Activated CD4-positive, alpha-beta T cell treated with anti-CD3 and anti-CD28 coated beads, Interleukin-2, amount 50 U/mL, for 4 hours (primary cell): ENCODE results near the gene RASL11A.
"Not testable (repeated sequence)": the region's sequence is repeated elsewhere in the genome, so short reads cannot be mapped to it uniquely, and the experiment has no call there.

Experiments used
- DNase-seq, 2 experiments: peaks; one replicate each; pipeline ENCODE4 v3.0.0-alpha.2; 2020

The RASL11A gene

DNA sequence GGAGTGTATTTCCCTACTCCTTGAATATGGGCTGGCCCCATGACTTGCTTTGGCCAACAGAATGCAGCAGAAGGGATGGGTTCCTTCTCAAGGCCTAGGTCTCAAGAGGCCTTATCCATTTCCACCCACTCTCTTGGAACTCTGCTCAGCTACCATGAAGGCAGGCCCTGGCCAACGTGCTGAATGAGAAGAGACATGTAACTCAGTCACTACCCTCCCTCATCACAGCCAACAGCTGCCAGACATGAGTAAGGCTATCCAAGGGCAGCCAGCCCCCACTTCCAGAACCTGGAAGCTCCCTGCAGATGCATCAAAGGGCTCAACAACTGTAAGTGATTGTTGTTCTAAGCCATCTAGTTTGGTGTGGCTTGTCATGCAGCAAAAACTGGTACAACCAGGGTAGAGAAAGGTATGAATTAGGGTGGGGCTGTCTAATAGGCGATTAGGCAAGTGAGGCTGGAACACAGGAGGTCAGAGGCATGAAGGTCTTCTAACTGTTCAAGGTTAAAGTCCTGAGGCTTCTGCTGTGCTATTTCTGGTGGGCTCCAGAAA, 1.4 kb upstream of the RASL11A start:
- no peak for DNase-seq

DNA sequence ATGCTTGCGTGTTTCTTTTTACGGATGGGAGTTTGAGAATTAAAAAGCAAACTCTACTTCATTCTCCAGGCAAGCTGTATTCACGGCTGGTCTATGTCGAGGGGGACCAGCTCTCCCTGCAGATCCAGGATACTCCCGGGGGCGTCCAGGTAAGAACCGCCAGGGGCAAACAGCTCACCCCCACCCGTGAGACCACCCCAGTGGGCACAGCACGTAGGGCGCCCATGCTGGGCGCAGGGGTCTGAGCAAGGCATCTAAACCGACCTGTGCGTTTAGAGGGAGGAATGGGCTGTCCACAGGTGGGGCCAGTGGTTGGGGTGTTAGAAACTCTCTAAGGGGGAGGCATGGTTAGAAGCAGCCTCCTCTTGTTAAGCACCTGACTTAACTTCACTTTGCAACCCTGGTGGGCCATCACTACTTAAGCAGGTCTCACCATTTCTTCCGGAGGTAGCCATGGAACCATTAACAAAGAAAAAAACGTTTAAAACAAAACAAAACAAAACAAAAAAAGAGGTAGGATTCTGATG, 1.0 kb downstream of the RASL11A start:
- no peak for DNase-seq

DNA sequence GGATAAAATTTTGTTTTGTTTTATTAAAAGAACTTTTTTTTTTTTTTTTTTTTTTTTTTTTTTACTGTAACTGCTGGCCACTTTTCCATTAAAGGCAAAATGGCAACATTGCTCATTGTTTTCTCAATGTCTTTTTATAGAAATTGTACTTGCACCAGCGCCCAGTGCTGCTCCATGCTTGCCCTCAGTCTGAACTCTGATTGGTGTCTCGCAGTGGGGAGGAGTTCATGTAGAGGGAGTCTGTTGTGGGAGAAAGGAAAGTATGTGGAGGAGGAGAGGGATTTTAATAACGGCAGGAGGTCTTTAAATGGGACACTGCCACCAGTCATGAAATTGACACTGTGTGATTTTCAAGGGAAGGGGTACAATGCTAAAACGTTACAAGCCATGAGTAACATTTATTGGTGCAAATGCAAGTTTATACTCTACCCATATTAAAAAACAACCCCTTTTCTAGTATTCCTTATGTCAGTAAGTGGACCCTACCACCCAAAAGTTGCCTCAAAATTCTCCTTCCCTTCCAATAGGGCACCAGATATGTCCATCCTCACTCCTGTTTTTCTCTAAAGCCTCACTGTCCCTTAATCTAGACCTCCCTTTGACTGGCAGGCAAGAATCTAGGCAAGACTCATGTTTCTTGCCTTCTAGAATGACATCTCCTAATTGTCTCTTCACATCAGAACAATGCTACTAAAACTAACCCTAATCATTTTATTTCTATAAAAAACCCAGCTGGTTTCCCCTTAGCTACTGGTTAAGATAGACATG, 3.2 kb downstream of the RASL11A start:
- DNase-seq = no peak

DNA sequence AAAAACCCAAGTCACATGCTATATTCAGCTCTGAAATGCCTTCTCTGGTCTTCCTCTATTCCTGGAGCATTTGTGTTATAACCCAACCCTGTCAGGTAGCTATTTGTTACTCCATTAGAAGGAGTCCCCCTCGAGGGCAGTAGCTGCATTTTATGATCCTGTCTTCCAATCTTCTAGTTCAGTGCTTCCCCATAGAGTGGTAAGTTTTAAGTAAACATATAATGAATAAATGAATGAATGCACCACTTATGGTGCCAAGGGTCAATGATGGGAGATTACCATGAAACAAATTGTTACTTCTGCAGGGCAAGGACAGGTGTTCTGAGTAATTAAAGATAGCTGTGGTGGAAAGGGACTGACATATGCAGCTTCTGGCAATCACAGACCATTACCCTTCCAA, 4.0 kb downstream of the RASL11A start:
- DNase-seq = no peak

DNA sequence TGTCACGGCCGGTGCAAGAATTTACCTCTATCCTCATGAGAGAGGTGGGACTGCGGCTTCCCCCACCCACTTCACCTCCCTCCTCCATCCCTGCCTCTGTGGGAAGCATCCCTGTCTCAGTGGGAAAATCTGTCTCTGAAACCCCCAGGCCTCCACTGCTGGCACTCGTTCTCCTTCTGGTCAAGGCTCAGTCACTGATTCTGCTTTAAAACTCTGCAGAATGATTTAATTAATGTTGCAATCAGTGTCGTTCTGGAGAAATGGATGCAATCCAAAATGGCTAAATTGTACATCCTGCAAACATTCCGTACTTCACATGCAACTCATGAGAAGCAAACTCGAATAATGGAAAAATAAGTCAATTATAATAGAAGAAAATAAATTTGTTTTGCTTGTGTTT, 5.6 kb downstream of the RASL11A start:
- DNase-seq = no peak

DNA sequence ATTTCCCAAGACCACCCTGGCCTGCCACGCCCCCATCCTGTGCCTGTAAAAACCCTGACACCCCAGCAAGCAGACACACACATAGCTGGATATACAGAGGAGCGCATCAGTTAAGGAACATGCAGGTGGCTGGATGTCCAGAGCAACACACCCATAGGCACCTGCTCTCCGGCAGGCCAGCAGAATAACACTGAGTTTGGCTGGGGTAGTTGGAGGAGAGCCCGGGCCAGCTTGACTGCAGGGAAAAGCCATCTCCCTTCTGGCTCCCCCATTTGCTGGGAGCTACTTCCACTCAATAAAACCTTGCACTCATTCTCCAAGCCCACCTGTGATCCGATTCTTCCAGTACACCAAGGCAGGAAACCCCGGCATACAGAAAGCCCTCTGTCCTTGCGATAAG, 8.9 kb downstream of the RASL11A start:
- DNase-seq = no peak

DNA sequence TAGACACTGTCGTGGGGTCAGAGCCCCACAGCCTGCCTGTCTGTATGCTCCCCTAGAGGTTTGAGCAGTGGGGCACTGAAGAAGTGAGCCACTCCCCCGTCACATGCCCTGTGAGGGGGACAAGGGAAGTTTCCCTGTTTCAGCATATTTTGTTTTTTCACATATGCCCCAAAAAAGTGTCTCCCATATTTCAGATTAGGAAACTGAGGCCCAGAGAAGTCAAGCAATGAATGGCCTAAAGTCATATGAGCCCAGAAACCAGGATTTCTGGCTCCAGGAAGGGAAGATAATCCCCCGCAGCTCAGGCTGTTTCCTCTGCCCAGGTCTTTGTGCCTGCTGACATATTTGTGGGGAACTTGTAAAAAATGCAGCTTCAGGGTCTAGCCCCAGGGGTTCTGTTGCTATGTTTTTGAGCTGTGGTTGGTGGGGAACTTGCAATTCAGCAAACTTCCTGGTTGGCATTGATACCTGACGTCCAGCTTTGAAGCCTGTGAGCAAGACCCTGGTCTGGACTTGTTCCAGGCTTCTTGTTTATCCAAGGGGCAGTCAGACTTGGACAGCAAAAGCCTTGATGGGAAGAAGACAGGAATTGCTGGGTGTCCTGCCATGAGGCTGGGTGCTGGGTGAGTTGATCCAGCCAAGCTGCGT, 9.5 kb downstream of the RASL11A start:
- DNase-seq = no peak

DNA sequence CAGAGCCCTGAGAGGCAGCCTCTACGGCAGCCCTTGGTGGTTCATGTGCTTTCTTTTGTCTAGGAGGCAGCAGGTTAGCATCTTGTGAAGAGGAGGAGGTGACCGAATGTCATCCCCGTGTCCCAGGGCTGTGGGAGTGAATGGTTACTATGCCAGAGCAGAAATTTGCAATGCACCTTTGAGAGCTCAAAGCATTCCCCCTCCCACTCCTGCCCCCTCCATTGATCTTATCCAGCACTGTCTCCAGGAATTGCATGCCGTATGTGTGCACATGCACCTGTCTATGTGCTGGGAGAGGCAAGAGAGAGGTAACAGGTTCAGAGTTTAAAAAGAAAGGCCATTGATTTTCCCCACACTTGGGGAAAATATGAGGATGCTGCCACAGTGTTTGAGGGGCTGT, 10.2 kb downstream of the RASL11A start:
- no peak for DNase-seq

DNA sequence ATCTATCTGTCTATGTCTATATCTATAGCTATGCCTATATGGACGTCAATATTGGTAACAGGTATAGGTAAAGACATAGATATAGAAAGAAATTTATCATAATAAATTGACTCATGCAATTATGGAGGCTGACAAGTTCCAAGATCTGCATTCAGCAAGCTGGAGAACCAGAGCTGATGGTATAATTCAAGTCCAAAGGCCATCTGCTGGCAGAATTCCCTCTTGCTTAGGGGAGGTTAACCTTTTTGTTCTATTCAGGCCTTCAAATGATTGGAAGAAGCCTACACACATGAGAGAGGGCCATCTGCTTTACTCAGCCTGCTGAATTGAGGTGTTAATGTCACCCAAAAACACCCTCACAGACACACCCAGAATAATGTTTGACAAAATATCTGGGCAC, 10.8 kb downstream of the RASL11A start:
- no peak for DNase-seq

DNA sequence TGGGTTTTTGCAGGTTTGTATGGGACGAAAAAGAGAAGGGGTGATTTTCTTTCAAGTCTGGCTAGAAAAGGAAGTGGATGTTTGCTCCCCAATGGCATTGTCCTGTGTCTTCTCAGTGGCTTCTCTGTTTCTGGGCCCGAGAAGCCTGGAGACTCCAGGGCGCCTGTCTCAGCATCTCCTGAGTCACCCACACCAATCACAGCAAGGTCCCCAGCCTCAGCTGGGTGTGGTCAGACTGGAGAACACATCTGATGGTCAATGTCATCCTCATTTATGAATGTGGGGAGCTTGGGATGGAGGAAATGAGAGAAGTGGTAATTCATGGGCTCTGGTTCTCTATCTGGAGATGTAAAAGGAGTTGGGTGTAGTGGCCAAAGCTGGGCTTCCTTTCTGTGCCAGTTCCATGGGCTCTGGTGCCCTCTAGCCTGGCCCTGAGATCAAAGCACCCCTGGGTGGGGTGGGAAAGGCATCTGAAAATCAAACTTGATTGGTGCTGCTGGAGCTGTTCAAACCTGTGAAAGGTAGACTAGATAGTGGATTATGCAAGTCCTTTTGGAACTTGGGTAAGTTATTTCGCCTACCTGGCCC, 13.4 kb downstream of the RASL11A start:
- DNase-seq = no peak

DNA sequence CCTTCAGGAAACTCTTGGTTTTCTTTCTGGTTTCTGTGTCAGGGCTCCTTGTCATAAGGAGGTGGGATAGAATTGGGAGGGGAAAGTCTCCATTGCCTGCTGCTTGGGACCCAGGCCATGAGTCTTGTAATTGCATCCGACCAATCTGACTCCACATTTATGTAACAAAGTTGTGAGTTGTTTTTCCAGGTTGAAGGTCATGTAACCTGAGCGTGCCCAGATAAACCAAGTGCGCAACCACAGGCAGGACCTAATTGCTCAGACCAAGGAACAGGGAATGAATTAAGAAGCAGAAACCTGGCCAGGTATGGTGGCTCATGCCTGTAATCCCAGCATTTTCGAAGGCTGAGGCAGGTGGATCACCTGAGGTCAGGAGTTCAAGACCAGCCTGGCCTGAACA, 17.8 kb downstream of the RASL11A start:
- no peak for DNase-seq

DNA sequence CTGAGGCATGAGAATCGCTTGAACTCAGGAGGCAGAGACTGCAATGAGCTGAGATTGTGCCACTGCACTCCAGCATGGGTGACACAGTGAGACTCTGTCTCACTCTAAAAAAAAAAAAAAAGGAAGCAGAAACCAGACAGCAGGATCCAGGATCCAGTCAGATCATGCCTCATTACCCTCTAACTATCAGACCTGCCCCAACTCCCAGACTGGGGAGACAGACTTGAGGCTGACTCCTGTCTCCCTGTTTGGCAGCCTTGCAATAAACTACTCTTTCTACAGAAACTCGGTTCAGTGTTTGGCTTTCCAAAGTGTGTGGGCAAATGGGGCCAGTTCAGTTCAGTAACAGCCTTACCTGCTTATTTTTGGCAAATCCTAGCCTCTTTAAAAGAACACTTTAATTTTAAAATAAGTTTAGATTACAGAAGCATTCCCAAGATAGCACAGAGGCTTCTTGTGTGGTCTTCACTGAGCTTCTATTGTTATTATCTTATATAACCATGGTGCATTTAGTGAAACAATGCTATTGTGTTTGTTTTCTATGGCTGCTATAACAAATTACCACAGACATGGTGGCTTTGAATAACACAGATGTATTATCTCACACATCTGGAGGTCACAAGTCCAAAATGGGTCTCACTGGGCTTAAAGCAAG, 18.5 kb downstream of the RASL11A start:
- no peak for DNase-seq

DNA sequence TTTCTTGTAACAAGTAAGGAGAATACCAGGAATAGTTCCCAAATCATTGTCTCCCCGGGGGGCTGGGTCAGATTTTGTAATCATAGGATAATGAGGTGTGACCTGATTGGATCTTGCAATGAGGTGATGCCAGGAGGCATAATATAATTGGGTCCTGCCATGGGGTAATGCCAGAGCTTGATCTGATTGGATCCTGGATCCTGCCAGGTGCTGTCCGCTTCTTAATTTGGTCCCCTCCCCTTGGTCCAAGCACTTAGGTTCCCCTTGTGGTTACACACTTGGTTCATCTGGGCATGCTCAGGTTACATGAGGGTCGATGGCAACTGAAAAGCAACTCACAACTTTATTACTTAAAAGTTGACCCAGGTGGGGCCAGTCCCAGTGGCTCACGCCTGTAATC, 20.1 kb downstream of the RASL11A start:
- DNase-seq = no peak

DNA sequence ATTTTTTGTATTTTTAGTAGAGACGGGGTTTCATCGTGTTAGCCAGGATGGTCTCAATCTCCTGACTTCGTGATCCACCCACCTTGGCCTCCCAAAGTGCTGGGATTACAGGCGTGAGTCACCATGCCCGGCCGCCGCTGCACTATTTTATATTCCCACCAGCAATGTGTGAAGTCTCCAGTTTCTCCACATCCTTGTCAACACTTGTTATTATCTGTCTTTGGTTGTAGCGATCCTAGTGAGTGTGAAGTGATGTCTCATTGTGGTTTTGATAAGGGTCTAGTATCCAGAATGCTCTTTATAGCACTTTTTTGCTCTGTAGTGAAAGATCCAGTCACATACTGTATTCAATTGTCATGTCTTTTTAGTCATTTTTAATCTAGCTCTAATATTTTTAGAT, 21.3 kb downstream of the RASL11A start:
- DNase-seq = not testable (repeated sequence)

DNA sequence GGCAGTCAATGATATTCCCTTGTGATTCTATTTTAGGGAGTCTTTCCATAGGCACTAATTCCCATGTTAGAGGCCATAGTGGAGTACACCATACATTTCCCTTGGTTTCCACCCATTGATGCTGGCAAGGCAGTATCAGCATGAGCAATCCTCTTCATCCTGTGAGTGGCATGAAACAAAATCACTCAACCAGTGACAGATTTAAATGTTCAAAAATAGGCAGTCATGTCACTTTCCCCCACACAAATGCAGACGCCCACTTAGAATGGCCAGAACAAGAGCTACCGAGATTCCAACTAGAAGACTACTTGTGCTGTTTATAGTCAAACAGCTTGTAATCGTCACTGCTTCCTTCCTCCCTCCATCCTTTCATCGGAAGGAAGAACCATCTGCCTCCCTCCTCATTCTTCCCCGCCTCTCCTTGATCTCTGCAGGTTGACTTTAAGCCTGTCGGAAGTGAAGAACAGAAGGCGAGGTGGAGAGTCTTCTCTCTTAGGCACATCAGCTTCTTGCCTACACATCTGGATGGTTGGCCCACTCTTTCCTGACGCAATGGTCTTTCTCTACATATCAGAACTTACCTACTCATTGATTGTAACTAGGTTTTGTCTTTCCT, 22.6 kb downstream of the RASL11A start:
- DNase-seq = no peak

DNA sequence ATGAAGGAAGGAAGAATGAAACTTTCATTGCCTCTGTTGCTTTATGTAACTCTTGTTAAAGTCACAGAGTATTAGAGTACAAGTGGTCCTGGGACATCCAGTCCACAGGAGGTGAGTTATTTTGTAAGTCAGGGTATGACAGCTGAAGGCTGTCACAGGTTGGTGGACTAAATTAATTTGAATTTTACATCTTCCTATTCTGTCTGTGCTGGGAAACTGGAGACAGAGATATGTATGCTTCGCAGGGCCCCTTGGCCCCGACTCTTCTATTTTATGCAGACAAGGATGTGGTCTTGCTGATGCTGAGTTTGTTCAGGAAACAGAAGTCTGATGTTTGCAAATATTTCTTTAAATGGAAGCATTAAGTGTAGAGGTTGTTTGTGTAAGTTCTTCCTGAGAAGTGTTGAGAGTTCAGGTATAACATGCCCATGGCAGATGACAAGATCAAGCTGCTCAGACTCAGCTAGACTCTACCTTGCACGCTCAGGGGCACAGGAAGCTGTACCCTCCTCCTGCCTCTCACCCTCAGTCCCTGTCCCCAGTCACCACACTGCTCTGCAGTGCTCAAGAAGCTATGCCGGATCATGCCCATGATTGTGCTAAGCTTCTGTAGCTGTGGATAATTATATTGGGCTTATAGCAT, 23.4 kb downstream of the RASL11A start:
- peak; percentile 4 to 5 for DNase-seq

DNA sequence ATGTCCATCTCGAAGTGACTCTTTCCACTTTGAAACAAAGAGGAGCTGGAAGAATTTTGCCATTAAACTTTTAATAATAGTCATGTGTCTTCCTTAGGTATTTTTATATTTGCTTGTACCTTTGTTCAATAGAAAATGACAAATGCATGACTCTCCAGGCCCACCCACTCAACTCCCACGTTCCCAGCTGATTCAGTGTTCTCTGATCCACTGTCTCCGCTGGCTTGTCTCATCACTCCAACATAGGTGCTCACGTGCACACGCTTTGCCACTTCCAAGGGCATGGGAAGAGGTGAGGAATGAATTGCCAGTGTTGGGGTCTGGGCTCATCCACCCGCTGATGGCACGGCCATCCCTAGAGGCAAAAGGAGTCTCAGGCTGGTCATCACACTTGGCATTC, 24.5 kb downstream of the RASL11A start:
- peak; percentile 30 to 33 for DNase-seq

DNA sequence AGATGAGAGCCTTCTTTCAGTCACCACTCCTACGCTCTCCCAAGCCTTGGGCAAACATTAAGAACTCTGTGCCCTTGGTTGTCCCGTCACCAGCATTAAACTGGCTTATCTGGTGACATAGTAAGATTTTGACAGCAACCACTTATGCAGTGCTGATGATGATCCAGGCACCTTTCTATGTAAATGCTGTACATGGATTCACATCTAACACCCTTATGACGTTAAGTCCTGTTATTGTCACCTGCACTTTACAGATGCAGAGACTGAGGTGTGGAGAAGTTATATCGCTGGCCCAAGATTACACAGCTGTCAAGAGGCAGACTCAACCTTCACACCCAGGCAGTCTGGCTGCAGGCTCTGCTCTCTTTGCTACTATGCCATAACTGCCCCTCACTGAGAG, 25.0 kb downstream of the RASL11A start:
- DNase-seq = no peak

DNA sequence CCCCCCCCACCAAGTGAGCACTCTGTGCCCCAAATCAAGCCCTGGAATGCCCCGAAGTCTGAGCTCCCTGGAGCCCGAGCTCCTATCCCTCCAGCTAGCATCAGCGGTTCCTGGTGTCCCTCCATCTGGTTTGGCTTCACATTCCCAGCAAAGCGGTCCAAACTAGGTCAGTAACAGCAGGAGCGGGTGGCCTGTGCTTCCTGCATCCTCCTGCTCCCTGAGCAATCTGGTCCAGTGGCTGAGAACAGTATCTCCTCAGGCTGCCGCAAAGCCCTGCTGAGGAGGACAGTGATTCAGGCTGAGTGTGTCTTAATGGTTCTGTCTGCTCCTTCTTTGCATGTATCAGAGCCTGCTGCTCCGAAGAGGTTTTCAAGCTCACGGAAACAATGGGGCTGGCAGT, 25.9 kb downstream of the RASL11A start:
- DNase-seq = no peak

DNA sequence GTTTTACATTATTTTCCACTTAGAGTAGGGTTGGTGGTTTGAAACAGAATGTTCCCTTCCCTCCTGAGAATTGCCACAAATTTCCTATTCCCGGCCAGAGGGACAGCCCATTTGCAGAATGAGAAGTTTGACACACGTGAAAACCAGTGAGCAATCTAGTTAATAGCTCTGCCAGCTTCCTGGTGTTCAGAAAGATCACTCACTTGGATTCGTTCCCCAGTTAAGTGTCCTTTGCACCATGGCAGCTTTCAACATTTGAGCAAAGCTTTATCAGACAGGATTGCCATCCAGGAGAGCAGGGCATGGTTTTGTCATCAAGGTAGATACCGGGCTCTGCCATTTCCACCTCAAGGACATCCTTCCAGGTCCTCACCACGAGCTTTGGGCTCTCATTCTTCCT, 28.2 kb downstream of the RASL11A start:
- DNase-seq = no peak

DNA sequence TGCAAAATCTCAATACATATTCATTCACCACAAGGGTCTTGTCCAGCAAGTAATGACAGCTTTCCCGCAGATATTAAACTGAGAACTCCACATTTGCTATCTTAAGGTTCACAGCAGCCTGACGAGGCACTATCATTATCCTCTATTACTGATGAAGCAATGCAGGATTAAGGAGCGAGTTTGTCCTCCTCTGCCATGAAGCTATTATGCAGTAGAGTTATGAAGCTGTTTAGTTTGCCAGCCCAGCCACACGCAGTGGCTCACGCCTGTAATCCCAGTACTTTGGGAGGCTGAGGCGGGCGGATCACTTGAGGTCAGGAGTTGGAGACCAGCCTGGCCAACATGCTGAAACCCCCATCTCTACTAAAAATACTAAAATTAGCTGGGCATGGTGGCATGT, 29.8 kb downstream of the RASL11A start:
- DNase-seq = not testable (repeated sequence)

DNA sequence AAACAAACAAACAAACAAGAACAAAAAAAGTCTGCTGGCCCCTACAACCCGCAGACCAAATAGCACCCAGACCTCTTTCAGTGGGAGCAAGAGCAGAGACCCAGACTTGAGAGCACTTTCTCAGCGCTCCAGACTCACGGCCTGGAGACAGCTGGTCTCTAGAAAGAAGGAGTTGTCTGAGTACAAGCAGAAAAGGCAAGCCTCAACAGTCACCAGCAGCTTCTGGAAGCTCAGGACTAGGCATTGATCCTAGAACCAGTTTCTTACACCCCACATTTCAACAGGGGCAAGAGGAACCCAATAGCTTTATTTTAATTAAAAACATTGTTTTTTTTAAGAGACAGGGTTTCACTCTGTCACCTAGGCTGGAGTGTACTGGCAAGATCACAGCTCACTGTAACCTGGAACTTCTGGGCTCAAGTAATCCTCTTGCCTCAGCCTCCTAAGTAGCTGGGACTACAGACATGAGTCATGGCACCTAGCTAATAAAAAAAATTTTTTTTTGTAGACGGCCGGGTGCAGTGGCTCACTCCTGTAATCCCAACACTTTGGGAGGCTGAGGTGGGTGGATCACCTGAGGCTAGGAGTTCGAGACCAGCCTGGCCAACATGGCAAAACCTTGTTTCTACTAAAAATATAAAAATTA, 30.4 kb downstream of the RASL11A start:
- no peak for DNase-seq
